ENCODE data around the gene LPCAT3. TPM values are rescaled to one million over a fixed set of nuclear protein-coding genes. Genes with fewer than 3 reads are reported as not detected.

Gene LPCAT3
- total RNA-seq, 1 experiment from 2014 or later, result 45.8 TPM

- Histone ChIP-seq H3K27ac (ENCODE audit: low read depth, low read length) (peak within 1 kb of the TSS; percentile 99), H3K9me2 (ENCODE audit: insufficient read depth) (no peaks in the 10 kb centered on the region), H3K79me2 (ENCODE audit: insufficient read depth, low read length) (peaks cover 19% of the 10 kb centered on the region), H3K36me3 (ENCODE audit: control insufficient read depth in 1 of 2, insufficient read depth in 2 of 2, low read length in 2 of 2) (peaks cover 4 to 9% of the 10 kb centered on the region in 2 experiments; a peak in 2 of 4 replicates), H3K4me2 (ENCODE audit: low read length) (peak within 1 kb of the TSS; percentile 92), H3K4me1 (ENCODE audit: control insufficient read depth in 1 of 2, insufficient read depth in 2 of 2, low read length in 2 of 2) (peaks cover 22 to 61% of the 10 kb centered on the region in 2 experiments), H4K20me1 (ENCODE audit: insufficient read depth) (no peaks in the 10 kb centered on the region), H3K9ac (ENCODE audit: low read length) (peak within 1 kb of the TSS; percentile 88), H3K9me3 (ENCODE audit: control insufficient read depth in 1 of 2, insufficient read depth in 1 of 2, low read depth in 1 of 2, low read length in 2 of 2) (no peaks in the 10 kb centered on the region), H3K27me3 (ENCODE audit: insufficient read depth, low read length) (no peaks in the 10 kb centered on the region), H2AFZ (ENCODE audit: low read depth, low read length, poor library complexity, severe bottlenecking) (no peak within 1 kb of the TSS), H3K4me3 (replicated peaks in 1 of 2; ENCODE audit: low read depth in 1 of 2, low read length in 2 of 2) (peak within 1 kb of the TSS; percentile 68 to 71)
- intact Hi-C loops (cut with micrococcal nuclease), result loop anchor here (1.0 to 10.0 kb wide), 4 partner anchors 75 to 165 kb away; partner anchors contain the start of genes C1R and C1RL
- RAD21 ChIA-PET (ENCODE audit: low non-redundant PET in 1 of 2, low total read pairs in 2 of 2, uncharacterized antibody in 2 of 2, unreplicated experiment in 2 of 2), result interaction anchor here (0.5 to 2.8 kb wide), 9 partner anchors 18 to 182 kb away, joined by 3 to 22 read pairs (median 4); no protein-coding TSS in a partner anchor
- ATAC-seq (peak; percentile 53), DNase-seq (ENCODE audit: low read depth, low spot score) (peak; percentile 96)
- TSS peak; percentile 93 for BruUV-seq (replicated peaks)
- POLR2A ChIA-PET, result interaction anchor here (0.6 to 7.7 kb wide), 43 partner anchors 10 to 704 kb away, joined by 3 to 269 read pairs (median 5); partner anchors contain the start of genes ATN1, C1RL, CDCA3 and COPS7A
- CTCF ChIA-PET, result interaction anchor here (1.0 to 6.1 kb wide), 12 partner anchors 19 to 219 kb away, joined by 3 to 101 read pairs (median 6); partner anchors contain the start of genes C1R, C1RL and SPSB2
- TF ChIP-seq ZBTB33 (IDR thresholded peaks at IDR 0.05; ENCODE audit: extremely low read depth, insufficient replicate concordance, low read length) (peak; percentile 93), YY1 (IDR thresholded peaks at IDR 0.05; ENCODE audit: extremely low read depth, insufficient replicate concordance, low read depth, low read length) (peak; percentile 83), POLR2A (IDR thresholded peaks at IDR 0.05; ENCODE audit: borderline replicate concordance, extremely low read depth, insufficient read depth, insufficient read length) (peak; percentile 100), TCF7L2 (IDR thresholded peaks at IDR 0.05; ENCODE audit: borderline replicate concordance, extremely low read depth, insufficient read depth, insufficient read length) (peak; percentile 32), FOSL1 (IDR thresholded peaks at IDR 0.05; ENCODE audit: low read depth) (no peak), POLR2AphosphoS5 (IDR thresholded peaks at IDR 0.05; ENCODE audit: low read depth, low read length) (peak; percentile 100), ZFX (IDR thresholded peaks at IDR 0.05) (peak; percentile 52; the same call in 1 of the 2 replicates)
- TF ChIP-seq, protein P1, sequence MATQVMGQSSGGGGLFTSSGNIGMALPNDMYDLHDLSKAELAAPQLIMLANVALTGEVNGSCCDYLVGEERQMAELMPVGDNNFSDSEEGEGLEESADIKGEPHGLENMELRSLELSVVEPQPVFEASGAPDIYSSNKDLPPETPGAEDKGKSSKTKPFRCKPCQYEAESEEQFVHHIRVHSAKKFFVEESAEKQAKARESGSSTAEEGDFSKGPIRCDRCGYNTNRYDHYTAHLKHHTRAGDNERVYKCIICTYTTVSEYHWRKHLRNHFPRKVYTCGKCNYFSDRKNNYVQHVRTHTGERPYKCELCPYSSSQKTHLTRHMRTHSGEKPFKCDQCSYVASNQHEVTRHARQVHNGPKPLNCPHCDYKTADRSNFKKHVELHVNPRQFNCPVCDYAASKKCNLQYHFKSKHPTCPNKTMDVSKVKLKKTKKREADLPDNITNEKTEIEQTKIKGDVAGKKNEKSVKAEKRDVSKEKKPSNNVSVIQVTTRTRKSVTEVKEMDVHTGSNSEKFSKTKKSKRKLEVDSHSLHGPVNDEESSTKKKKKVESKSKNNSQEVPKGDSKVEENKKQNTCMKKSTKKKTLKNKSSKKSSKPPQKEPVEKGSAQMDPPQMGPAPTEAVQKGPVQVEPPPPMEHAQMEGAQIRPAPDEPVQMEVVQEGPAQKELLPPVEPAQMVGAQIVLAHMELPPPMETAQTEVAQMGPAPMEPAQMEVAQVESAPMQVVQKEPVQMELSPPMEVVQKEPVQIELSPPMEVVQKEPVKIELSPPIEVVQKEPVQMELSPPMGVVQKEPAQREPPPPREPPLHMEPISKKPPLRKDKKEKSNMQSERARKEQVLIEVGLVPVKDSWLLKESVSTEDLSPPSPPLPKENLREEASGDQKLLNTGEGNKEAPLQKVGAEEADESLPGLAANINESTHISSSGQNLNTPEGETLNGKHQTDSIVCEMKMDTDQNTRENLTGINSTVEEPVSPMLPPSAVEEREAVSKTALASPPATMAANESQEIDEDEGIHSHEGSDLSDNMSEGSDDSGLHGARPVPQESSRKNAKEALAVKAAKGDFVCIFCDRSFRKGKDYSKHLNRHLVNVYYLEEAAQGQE (IDR thresholded peaks at IDR 0.05; ENCODE audit: low read depth), result no peak
These were observed 74.4 kb downstream of the LPCAT3 start, which contains the start of the genes C12orf57 and RNU7-1 for GRCh38 chr12:6943722-6944380. Gene C12orf57, plus strand, starts transcription at chr12:6944022. Its CDS starts 100 bp downstream, at chr12:6944122. Gene RNU7-1, plus strand, starts transcription at chr12:6943816.

Measured in HCT116 (cell line).